K562 (cell line): ENCODE results near the gene POLR2H. TPM values are rescaled to one million over a fixed set of nuclear protein-coding genes. Genes with fewer than 3 reads are reported as not detected.

ENCODE experiments used
- ARNT ChIP-seq, 2 experiments: fragments of 450-650 bp; IDR thresholded peaks; 2 replicates each; pipeline ENCODE4 v1.6.1; 2016; ENCODE audit warnings: mild to moderate bottlenecking in 1 of 2
- BCOR ChIP-seq: fragments of 450-650 bp; IDR thresholded peaks from 2 replicates; pipeline ENCODE4 v1.6.1; 2016
- BRCA1 ChIP-seq, 2 experiments: fragments of 450-650 bp in 1 of 2; sonication (generic) in 1 of 2; formaldehyde crosslinking in 1 of 2; IDR thresholded peaks; 2 replicates each; pipeline versions ENCODE4 v1.5.0 to v1.6.1; 2017 to 2020; ENCODE audit warnings: mild to moderate bottlenecking in 1 of 2, missing genetic modification reagents in 1 of 2
- CTBP1 ChIP-seq: fragments of 450-650 bp; IDR thresholded peaks from 2 replicates; pipeline ENCODE4 v1.6.1; 2016; ENCODE audit warnings: borderline replicate concordance
- HCFC1 ChIP-seq: IDR thresholded peaks from 2 replicates; pipeline ENCODE4 v1.6.1; 2012; ENCODE audit warnings: low read depth, low read length, improper control_type of control experiment
- HDAC2 ChIP-seq: fragments of 450-650 bp; IDR thresholded peaks from 2 replicates; pipeline ENCODE4 v1.6.1; 2016; ENCODE audit warnings: mild to moderate bottlenecking
- MCM5 ChIP-seq: fragments of 450-650 bp; IDR thresholded peaks from 2 replicates; pipeline ENCODE4 v1.6.1; 2016; ENCODE audit warnings: low read depth
- POLR2B ChIP-seq: fragments of 450-650 bp; IDR thresholded peaks from 2 replicates; pipeline ENCODE4 v1.6.1; 2018; ENCODE audit warnings: low read depth; ENCODE audit not compliant: partially characterized antibody
- POLR3G ChIP-seq: IDR thresholded peaks from 2 replicates; pipeline ENCODE4 v1.6.1; 2011; ENCODE audit not compliant: insufficient read length, insufficient replicate concordance; ENCODE audit errors: extremely low read depth
- SAFB2 ChIP-seq: fragments of 200-400 bp; formaldehyde crosslinking; IDR thresholded peaks from 2 replicates; pipeline ENCODE4 v1.6.1; 2018; ENCODE audit warnings: borderline replicate concordance, low read length, low read depth, moderate library complexity; ENCODE audit not compliant: severe bottlenecking
- SLC30A9 ChIP-seq: fragments of 250-450 bp; sonication (Bioruptor Pico); IDR thresholded peaks from 2 replicates; pipeline ENCODE4 v1.8.0; 2022; ENCODE audit warnings: mild to moderate bottlenecking, moderate library complexity
- ZNF436 ChIP-seq: fragments of 250-450, 450-650 bp; sonication (Bioruptor Pico); formaldehyde crosslinking; IDR thresholded peaks from 2 replicates; pipeline ENCODE4 v1.7.0; 2020; ENCODE audit warnings: mild to moderate bottlenecking
- polyA plus RNA-seq, 8 experiments: library from polyadenylated mRNA; depleted of rRNA in 4 of 8; stranded (reverse) in 5 of 8; unstranded in 3 of 8; fragments of >200 nt; fragmentation: Nextera tagmentation in 2 of 8; fragmentation: Illumina TruSeq in 1 of 8; extraction: Ambion mirVana in 2 of 8; extraction: Trizol in 1 of 8; gene quantifications; 2 replicates each; pipeline versions ENCODE4 v1.2.1 to v1.2.3, GENCODE V29; 2011 to 2014; ENCODE audit warnings: inconsistent platforms in 1 of 8, missing spikeins in 1 of 8
- total RNA-seq, 7 experiments: library from RNA; depleted of rRNA in 6 of 7; stranded (reverse); fragments of >200 nt in 6 of 7; fragmentation: Illumina TruSeq in 2 of 7; extraction: Trizol in 2 of 7; gene quantifications; 2 replicates each; pipeline versions ENCODE4 v1.2.1 to v1.2.3, GENCODE V29; 2011 to 2021; ENCODE audit warnings: low replicate concordance in 1 of 7
- TF ChIP-seq, protein P1 (sequence below): fragments of 250-450 bp; sonication (Bioruptor Pico); IDR thresholded peaks from 2 replicates; pipeline ENCODE4 v1.5.0; 2021; ENCODE audit warnings: mild to moderate bottlenecking, moderate library complexity
- TF ChIP-seq, protein P2 (sequence below): fragments of 250-450 bp; sonication (Bioruptor Pico); IDR thresholded peaks from 2 replicates; pipeline ENCODE4 v1.4.0; 2020; ENCODE audit warnings: mild to moderate bottlenecking
- TF ChIP-seq, protein P3 (sequence below): sonication (generic); formaldehyde crosslinking; IDR thresholded peaks from 2 replicates; pipeline ENCODE4 v1.9.0; 2022; ENCODE audit warnings: mild to moderate bottlenecking, missing genetic modification reagents
- TF ChIP-seq, protein P4 (sequence below): sonication (generic); formaldehyde crosslinking; IDR thresholded peaks from 2 replicates; pipeline ENCODE4 v1.8.0; 2022; ENCODE audit warnings: mild to moderate bottlenecking, missing genetic modification reagents
- TF ChIP-seq, protein P5 (sequence below), 3 experiments: IDR thresholded peaks in 2 of 3; conservative IDR thresholded peaks in 1 of 3; 2 replicates each; pipeline ENCODE4 v1.5.1; 2011 to 2012; ENCODE audit warnings: low read length in 3 of 3, mild to moderate bottlenecking in 3 of 3, control low read depth in 2 of 3, improper control_type of control experiment in 1 of 3, inconsistent platforms in 1 of 3, low read depth in 1 of 3, mixed read lengths in 1 of 3, moderate library complexity in 1 of 3; ENCODE audit not compliant: insufficient read depth in 2 of 3

POLR2H gene
- total and polyA plus RNA-seq, 9 of the 15 experiments (the other 6 are each of a cell fraction or from before 2014, with no cell fraction given) = 128 to 512 (median 220) TPM

DNA sequence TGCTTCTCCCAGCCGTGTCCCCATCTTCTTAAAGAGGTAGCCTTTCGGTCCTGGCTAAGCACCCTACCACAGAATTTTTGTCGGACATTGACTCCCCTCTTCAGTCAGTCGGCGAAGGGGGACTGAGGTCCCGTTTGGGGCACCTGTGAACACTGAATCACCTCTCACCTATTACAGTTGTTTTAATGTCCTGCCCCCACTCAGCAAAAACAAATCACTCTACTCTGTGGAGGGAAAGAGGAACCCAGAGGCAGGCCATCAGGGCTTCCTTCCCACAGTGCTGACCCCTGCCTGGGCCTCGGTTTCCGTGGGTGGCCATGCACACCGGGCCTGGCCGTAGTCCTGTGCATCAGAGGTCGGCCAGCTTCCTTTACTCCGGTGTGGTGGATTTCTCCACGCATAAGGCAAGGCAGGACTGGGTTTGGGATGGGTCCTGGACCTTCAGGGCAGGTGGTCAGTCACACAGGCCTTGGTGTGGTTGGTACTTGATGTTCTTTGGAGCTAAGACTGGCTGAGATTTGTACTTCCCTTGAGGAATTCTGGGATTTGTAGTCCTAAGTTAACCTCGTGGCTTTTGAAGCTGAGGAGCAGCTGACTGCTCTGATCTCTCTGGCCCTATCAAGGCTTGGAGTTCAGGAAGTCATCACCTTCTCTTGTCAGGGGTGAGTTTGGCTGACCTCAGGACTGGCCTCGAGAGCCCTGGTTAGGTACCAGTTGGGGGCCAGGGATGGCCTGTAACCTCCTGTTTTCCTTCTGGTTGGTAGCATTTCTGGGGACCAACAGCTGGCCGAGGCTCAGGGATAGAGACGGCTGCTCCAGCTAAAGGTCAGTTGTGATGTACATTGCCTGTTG, 24.7 kb upstream of the POLR2H start (continued):
- TF ChIP-seq, protein P1, sequence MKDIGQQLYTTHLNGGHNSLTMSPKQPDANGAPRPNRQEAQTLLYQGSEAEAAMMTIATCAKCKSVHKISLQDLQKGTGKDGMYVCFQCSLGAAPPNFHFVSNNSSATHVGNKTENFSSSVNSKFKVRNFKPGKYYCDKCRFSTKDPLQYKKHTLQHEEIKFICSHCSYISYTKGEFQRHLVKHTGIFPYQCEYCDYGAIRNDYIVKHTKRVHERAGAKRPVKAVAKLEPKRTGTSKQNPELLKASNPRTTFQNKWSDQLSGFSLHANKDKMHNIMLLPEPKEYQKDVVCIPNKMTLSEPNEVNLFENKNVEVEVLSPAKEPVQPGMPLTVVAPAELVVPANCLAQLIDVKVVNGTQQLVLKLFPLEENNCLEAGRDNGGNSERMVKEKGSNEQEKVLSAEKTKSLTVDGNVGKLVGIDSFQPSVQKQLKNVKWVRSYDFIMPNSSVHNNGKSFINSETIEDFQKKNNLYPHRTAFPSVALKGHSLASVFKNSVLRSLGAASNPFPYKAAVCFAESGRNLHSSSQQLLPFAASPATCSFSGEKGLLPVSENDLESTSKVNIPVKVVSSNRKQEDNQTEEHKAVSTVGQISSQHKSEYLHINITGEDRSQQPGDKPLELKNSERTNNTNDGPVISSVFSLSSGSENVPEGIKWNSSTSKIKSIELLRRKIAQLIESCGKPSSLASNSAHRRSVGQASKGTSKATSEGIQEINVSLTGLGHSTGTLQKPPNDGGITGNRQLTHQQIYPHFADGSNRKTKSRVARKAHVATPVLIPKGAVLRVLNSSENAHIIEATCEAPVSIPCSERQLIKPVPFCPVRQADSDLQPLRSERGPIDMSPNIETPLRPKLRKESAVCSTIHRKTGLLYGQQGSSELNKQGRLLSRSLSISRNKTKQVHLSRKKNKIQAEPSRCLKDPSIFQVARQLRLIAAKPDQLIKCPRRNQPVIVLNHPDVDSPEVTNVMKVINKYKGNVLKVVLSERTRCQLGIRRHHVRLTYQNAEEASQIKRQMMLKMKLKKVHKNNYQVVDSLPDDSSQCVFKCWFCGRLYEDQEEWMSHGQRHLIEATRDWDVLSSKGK (CRISPR knock-in tag) = no peak
- no peak for TF ChIP-seq SLC30A9 (CRISPR knock-in tag)
- TF ChIP-seq, protein P2, sequence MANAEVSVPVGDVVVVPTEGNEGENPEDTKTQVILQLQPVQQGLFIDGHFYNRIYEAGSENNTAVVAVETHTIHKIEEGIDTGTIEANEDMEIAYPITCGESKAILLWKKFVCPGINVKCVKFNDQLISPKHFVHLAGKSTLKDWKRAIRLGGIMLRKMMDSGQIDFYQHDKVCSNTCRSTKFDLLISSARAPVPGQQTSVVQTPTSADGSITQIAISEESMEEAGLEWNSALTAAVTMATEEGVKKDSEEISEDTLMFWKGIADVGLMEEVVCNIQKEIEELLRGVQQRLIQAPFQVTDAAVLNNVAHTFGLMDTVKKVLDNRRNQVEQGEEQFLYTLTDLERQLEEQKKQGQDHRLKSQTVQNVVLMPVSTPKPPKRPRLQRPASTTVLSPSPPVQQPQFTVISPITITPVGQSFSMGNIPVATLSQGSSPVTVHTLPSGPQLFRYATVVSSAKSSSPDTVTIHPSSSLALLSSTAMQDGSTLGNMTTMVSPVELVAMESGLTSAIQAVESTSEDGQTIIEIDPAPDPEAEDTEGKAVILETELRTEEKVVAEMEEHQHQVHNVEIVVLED (CRISPR knock-in tag) = no peak
- TF ChIP-seq, protein P3, sequence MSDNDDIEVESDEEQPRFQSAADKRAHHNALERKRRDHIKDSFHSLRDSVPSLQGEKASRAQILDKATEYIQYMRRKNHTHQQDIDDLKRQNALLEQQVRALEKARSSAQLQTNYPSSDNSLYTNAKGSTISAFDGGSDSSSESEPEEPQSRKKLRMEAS (CRISPR knock-in tag) = no peak
- TF ChIP-seq POLR2B = no peak
- TF ChIP-seq HDAC2 = no peak
- TF ChIP-seq SAFB2 = no peak
- TF ChIP-seq CTBP1 = peak; percentile 8; the same call in 1 of the 2 replicates
- no peak for TF ChIP-seq BCOR
- TF ChIP-seq MCM5 = no peak
- TF ChIP-seq BRCA1 (IDR thresholded peaks at IDR 0.05) = no peak
- 0 out of 2 replicates have a peak, but pooled peaks have one; percentile 51 for TF ChIP-seq BRCA1 (CRISPR knock-in tag; IDR thresholded peaks at IDR 0.05)
- peak; percentile 71 for TF ChIP-seq HCFC1
- no peak for TF ChIP-seq ARNT (IDR thresholded peaks at IDR 0.05)
- TF ChIP-seq POLR3G = no peak
- TF ChIP-seq, protein P4, sequence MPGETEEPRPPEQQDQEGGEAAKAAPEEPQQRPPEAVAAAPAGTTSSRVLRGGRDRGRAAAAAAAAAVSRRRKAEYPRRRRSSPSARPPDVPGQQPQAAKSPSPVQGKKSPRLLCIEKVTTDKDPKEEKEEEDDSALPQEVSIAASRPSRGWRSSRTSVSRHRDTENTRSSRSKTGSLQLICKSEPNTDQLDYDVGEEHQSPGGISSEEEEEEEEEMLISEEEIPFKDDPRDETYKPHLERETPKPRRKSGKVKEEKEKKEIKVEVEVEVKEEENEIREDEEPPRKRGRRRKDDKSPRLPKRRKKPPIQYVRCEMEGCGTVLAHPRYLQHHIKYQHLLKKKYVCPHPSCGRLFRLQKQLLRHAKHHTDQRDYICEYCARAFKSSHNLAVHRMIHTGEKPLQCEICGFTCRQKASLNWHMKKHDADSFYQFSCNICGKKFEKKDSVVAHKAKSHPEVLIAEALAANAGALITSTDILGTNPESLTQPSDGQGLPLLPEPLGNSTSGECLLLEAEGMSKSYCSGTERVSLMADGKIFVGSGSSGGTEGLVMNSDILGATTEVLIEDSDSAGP = peak; percentile 53; the same call in 1 of the 2 replicates
- TF ChIP-seq, protein P5, sequence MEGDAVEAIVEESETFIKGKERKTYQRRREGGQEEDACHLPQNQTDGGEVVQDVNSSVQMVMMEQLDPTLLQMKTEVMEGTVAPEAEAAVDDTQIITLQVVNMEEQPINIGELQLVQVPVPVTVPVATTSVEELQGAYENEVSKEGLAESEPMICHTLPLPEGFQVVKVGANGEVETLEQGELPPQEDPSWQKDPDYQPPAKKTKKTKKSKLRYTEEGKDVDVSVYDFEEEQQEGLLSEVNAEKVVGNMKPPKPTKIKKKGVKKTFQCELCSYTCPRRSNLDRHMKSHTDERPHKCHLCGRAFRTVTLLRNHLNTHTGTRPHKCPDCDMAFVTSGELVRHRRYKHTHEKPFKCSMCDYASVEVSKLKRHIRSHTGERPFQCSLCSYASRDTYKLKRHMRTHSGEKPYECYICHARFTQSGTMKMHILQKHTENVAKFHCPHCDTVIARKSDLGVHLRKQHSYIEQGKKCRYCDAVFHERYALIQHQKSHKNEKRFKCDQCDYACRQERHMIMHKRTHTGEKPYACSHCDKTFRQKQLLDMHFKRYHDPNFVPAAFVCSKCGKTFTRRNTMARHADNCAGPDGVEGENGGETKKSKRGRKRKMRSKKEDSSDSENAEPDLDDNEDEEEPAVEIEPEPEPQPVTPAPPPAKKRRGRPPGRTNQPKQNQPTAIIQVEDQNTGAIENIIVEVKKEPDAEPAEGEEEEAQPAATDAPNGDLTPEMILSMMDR (IDR thresholded peaks at IDR 0.05 in 2 of 3, conservative IDR thresholded peaks at IDR 0.05 in 1 of 3; ENCODE audit: insufficient read depth in 2 of 3, low read depth in 1 of 3, low read length in 3 of 3) = no peak
- no peak for TF ChIP-seq ZNF436
